Measurements from ENCODE around the gene CEMIP. TPM values are rescaled to one million over a fixed set of nuclear protein-coding genes. Genes with fewer than 3 reads are reported as not detected.

Gene CEMIP
- total RNA-seq, 1 experiment from 2014 or later = 0.07 TPM

GRCh38 chr15:80747317-80748053 is 31.7 kb upstream of the CEMIP start:
- H3K27me3 ChIP-seq (replicated peaks; ENCODE audit: control insufficient read depth, insufficient read depth, low read length) = no peaks in the 10 kb centered on the region
- Mint-ChIP-seq H3K27ac (ENCODE audit: unreplicated experiment) (no peak overlapping the region), H3K27me3 (ENCODE audit: insufficient read depth, unreplicated experiment) (no peaks in the 10 kb centered on the region), H3K4me1 (ENCODE audit: low read depth, unreplicated experiment) (peaks cover 16% of the 10 kb centered on the region), H3K4me3 (ENCODE audit: unreplicated experiment) (no peak overlapping the region), H3K9me3 (ENCODE audit: unreplicated experiment) (peaks cover 10% of the 10 kb centered on the region), H3K36me3 (ENCODE audit: insufficient read depth, unreplicated experiment) (peaks cover 13% of the 10 kb centered on the region)
- POLR2A ChIA-PET = no interaction called here
- peaks cover 14% of the 10 kb centered on the region for H3K4me1 ChIP-seq
- intact Hi-C loops (cut with micrococcal nuclease; ENCODE audit: unreplicated experiment) = no loop called here
- BruUV-seq (replicated peaks) = no TSS peak
- H3K36me3 ChIP-seq (ENCODE audit: control insufficient read depth, insufficient read depth, low read length) = no peaks in the 10 kb centered on the region
- H3K4me3 ChIP-seq (ENCODE audit: low read depth, low read length) = no peak overlapping the region
- H3K9me3 ChIP-seq = no peaks in the 10 kb centered on the region
- no peak for DNase-seq
- CTCF ChIA-PET = no interaction called here
- peak in 1 of 2 experiments; percentile 27 for TF ChIP-seq CTCF (IDR thresholded peaks at IDR 0.05; ENCODE audit: insufficient read depth in 1 of 2, low read depth in 1 of 2, low read length in 1 of 2, severe bottlenecking in 1 of 2, unreplicated experiment in 1 of 2)

GRCh38 chr15:80749589-80749988 is 29.6 kb upstream of the CEMIP start:
- no TSS peak for BruUV-seq (replicated peaks)
- Mint-ChIP-seq H3K27me3 (ENCODE audit: insufficient read depth, unreplicated experiment) (no peaks in the 10 kb centered on the region), H3K36me3 (ENCODE audit: insufficient read depth, unreplicated experiment) (peaks cover 13% of the 10 kb centered on the region), H3K4me3 (ENCODE audit: unreplicated experiment) (no peak overlapping the region), H3K27ac (ENCODE audit: unreplicated experiment) (no peak overlapping the region), H3K9me3 (ENCODE audit: unreplicated experiment) (peaks cover 10% of the 10 kb centered on the region), H3K4me1 (ENCODE audit: low read depth, unreplicated experiment) (peaks cover 6% of the 10 kb centered on the region)
- no peak overlapping the region for H3K4me3 ChIP-seq (ENCODE audit: low read depth, low read length)
- H3K36me3 ChIP-seq (ENCODE audit: control insufficient read depth, insufficient read depth, low read length) = no peaks in the 10 kb centered on the region
- intact Hi-C loops (cut with micrococcal nuclease; ENCODE audit: unreplicated experiment) = no loop called here
- no peaks in the 10 kb centered on the region for H3K9me3 ChIP-seq
- CTCF ChIA-PET = no interaction called here
- no peaks in the 10 kb centered on the region for H3K4me1 ChIP-seq
- TF ChIP-seq CTCF (IDR thresholded peaks at IDR 0.05; ENCODE audit: insufficient read depth in 1 of 2, low read depth in 1 of 2, low read length in 1 of 2, severe bottlenecking in 1 of 2, unreplicated experiment in 1 of 2) = no peak
- no peaks in the 10 kb centered on the region for H3K27me3 ChIP-seq (replicated peaks; ENCODE audit: control insufficient read depth, insufficient read depth, low read length)
- DNase-seq = no peak
- POLR2A ChIA-PET = interaction anchor here (0.6 kb wide), 1 partner anchor 9 kb away, joined by 4 read pairs; no protein-coding TSS in a partner anchor

- intact Hi-C loops (cut with micrococcal nuclease; ENCODE audit: unreplicated experiment) = no loop called here
- POLR2A ChIA-PET = no interaction called here
- no peak for TF ChIP-seq CTCF (IDR thresholded peaks at IDR 0.05; ENCODE audit: insufficient read depth in 1 of 2, low read depth in 1 of 2, low read length in 1 of 2, severe bottlenecking in 1 of 2, unreplicated experiment in 1 of 2)
- H3K27ac Mint-ChIP-seq (ENCODE audit: unreplicated experiment) = no peak overlapping the region
- no peak for DNase-seq
- Histone ChIP-seq H3K27me3 (replicated peaks; ENCODE audit: control insufficient read depth, insufficient read depth, low read length) (no peaks in the 10 kb centered on the region), H3K36me3 (ENCODE audit: control insufficient read depth, insufficient read depth, low read length) (no peaks in the 10 kb centered on the region), H3K9me3 (no peaks in the 10 kb centered on the region), H3K4me3 (ENCODE audit: low read depth, low read length) (no peak overlapping the region), H3K4me1 (no peaks in the 10 kb centered on the region)
- peaks cover 6% of the 10 kb centered on the region for H3K4me1 Mint-ChIP-seq (ENCODE audit: low read depth, unreplicated experiment)
- H3K27me3 Mint-ChIP-seq (ENCODE audit: insufficient read depth, unreplicated experiment) = no peaks in the 10 kb centered on the region
- BruUV-seq (replicated peaks) = no TSS peak
- no peak overlapping the region for H3K4me3 Mint-ChIP-seq (ENCODE audit: unreplicated experiment)
- peaks cover 10% of the 10 kb centered on the region for H3K9me3 Mint-ChIP-seq (ENCODE audit: unreplicated experiment)
- CTCF ChIA-PET = no interaction called here
- peaks cover 13% of the 10 kb centered on the region for H3K36me3 Mint-ChIP-seq (ENCODE audit: insufficient read depth, unreplicated experiment)
These were observed 28.6 kb upstream of the CEMIP start for GRCh38 chr15:80750575-80750974.
